H1 (cell line): ENCODE data around the gene LTBP1. TPM values are rescaled to one million over a fixed set of nuclear protein-coding genes. Genes with fewer than 3 reads are reported as not detected.

Source experiments
- CTCF ChIA-PET: fragments of 300-600 bp; sonication (Branson Sonifier 250); formaldehyde crosslinking; loops from one replicate; lab custom pipeline; 2021; ENCODE audit not compliant: partially characterized antibody; lab: Charles Lee
- POLR2A ChIA-PET: fragments of 300-600 bp; sonication (Branson Sonifier 250); formaldehyde crosslinking; loops from one replicate; lab custom pipeline; 2021; ENCODE audit warnings: inconsistent platforms; ENCODE audit not compliant: partially characterized antibody; lab: Charles Lee
- DNase-seq, 2 experiments: peaks; one replicate each; pipeline versions ENCODE4 v3.0.0 to v3.0.0-alpha.2; 2010 to 2022; ENCODE audit warnings: low spot score in 2 of 2, low read depth in 1 of 2, mixed read lengths in 1 of 2
- FAIRE-seq: peaks from 2 replicates; lab custom pipeline; 2011; peaks lifted over from hg19 to GRCh38; lab: Jason Lieb, UNC
- H2AFZ ChIP-seq: 2 replicates; pipeline ENCODE4 v1.8.1; 2012; ENCODE audit warnings: low read length, inconsistent platforms
- H2AK5ac ChIP-seq: 2 replicates; pipeline ENCODE4 v1.6.1; 2013; ENCODE audit warnings: low read depth, low read length
- H2BK120ac ChIP-seq: replicated peaks from 2 replicates; pipeline ENCODE3; 2013; ENCODE audit warnings: low read depth, low read length, inconsistent platforms
- H2BK12ac ChIP-seq: 2 replicates; pipeline ENCODE4 v1.6.1; 2013; ENCODE audit warnings: low read depth, low read length
- H2BK15ac ChIP-seq: 2 replicates; pipeline ENCODE4 v1.6.1; 2013; ENCODE audit warnings: low read length
- H2BK20ac ChIP-seq: 2 replicates; pipeline ENCODE4 v1.6.1; 2013; ENCODE audit warnings: low read length
- H2BK5ac ChIP-seq: 2 replicates; pipeline ENCODE4 v1.6.1; 2013; ENCODE audit warnings: low read depth, low read length
- H3K14ac ChIP-seq: 2 replicates; pipeline ENCODE4 v1.6.1; 2013; ENCODE audit warnings: inconsistent platforms; ENCODE audit not compliant: insufficient read length
- H3K18ac ChIP-seq: 2 replicates; pipeline ENCODE4 v1.6.1; 2013; ENCODE audit warnings: low read length; ENCODE audit errors: extremely low read depth
- H3K23ac ChIP-seq: 2 replicates; pipeline ENCODE4 v1.6.1; 2013; ENCODE audit warnings: inconsistent platforms; ENCODE audit not compliant: insufficient read length
- H3K23me2 ChIP-seq: 2 replicates; pipeline ENCODE4 v1.6.1; 2013; ENCODE audit warnings: low read depth, low read length
- H3K27ac ChIP-seq: 2 replicates; pipeline ENCODE4 v1.6.1; 2011; ENCODE audit warnings: low read depth, low read length, inconsistent platforms
- H3K27me3 ChIP-seq, 4 experiments: replicated peaks in 1 of 4; 1 replicate in 1 of 4; 2 replicates in 3 of 4; pipeline versions ENCODE4 v1.6.1 to v1.8.1; 2011 to 2013; ENCODE audit warnings: low read length in 3 of 4, mild to moderate bottlenecking in 3 of 4, inconsistent platforms in 2 of 4, mixed read lengths in 2 of 4, moderate library complexity in 1 of 4; ENCODE audit not compliant: control insufficient read depth in 3 of 4, insufficient read depth in 3 of 4; ENCODE audit errors: extremely low read depth in 1 of 4
- H3K36me3 ChIP-seq, 4 experiments: 2 replicates each; pipeline versions ENCODE4 v1.6.1 to v1.8.1; 2011 to 2013; ENCODE audit warnings: mild to moderate bottlenecking in 4 of 4, low read length in 3 of 4, moderate library complexity in 2 of 4, control low read depth in 1 of 4, inconsistent platforms in 1 of 4; ENCODE audit not compliant: insufficient read depth in 4 of 4, control insufficient read depth in 2 of 4
- H3K4ac ChIP-seq: replicated peaks from 2 replicates; pipeline ENCODE3; 2013; ENCODE audit warnings: low read length, low read depth, mixed read lengths, inconsistent platforms; ENCODE audit not compliant: insufficient read length
- H3K4me1 ChIP-seq, 4 experiments: replicated peaks in 1 of 4; 1 replicate in 1 of 4; 2 replicates in 3 of 4; pipeline versions ENCODE4 v1.6.1 to v1.8.1; 2011 to 2013; ENCODE audit warnings: low read length in 3 of 4, inconsistent platforms in 2 of 4, mixed read lengths in 1 of 4; ENCODE audit not compliant: insufficient read depth in 4 of 4, control insufficient read depth in 3 of 4
- H3K4me2 ChIP-seq, 2 experiments: 2 replicates each; pipeline versions ENCODE4 v1.6.1 to v1.8.1; 2011 to 2013; ENCODE audit warnings: low read depth in 2 of 2, low read length in 2 of 2, control low read depth in 1 of 2, inconsistent platforms in 1 of 2, mild to moderate bottlenecking in 1 of 2; ENCODE audit not compliant: insufficient read depth in 1 of 2
- H3K4me3 ChIP-seq, 4 experiments: fragments of 200-600, 300-600 bp in 1 of 4; sonication (generic), shearing (Covaris generic), sonication (Bioruptor Twin) in 1 of 4; 2 replicates each; pipeline versions ENCODE4 v1.5.1 to v1.8.1; 2011 to 2016; ENCODE audit warnings: low read length in 4 of 4, low read depth in 3 of 4, control low read depth in 2 of 4, inconsistent platforms in 2 of 4, mild to moderate bottlenecking in 2 of 4, mixed read lengths in 1 of 4, moderate library complexity in 1 of 4; ENCODE audit not compliant: insufficient read depth in 2 of 4; ENCODE audit errors: extremely low read depth in 1 of 4
- H3K56ac ChIP-seq: replicated peaks from 2 replicates; pipeline ENCODE3; 2013; ENCODE audit warnings: low read depth, mild to moderate bottlenecking, mixed read lengths, low read length, inconsistent platforms; ENCODE audit not compliant: insufficient read length
- H3K79me1 ChIP-seq: 2 replicates; pipeline ENCODE4 v1.6.1; 2013; ENCODE audit warnings: low read depth, low read length, control low read depth
- H3K79me2 ChIP-seq, 2 experiments: 2 replicates each; pipeline versions ENCODE4 v1.6.1 to v1.8.1; 2012 to 2013; ENCODE audit warnings: low read length in 2 of 2, mild to moderate bottlenecking in 2 of 2, inconsistent platforms in 1 of 2; ENCODE audit not compliant: insufficient read depth in 2 of 2, control insufficient read depth in 1 of 2
- H3K9ac ChIP-seq, 4 experiments: replicated peaks in 1 of 4; 1 replicate in 1 of 4; 2 replicates in 3 of 4; pipeline versions ENCODE4 v1.6.1 to v1.8.1; 2011 to 2013; ENCODE audit warnings: low read depth in 3 of 4, low read length in 3 of 4, control low read depth in 2 of 4, mild to moderate bottlenecking in 2 of 4, moderate library complexity in 2 of 4, inconsistent platforms in 1 of 4; ENCODE audit errors: extremely low read depth in 1 of 4
- H3K9me3 ChIP-seq, 2 experiments: 2 replicates each; pipeline versions ENCODE4 v1.6.1 to v1.8.1; 2012 to 2013; ENCODE audit warnings: mild to moderate bottlenecking in 2 of 2, moderate library complexity in 2 of 2, control low read depth in 1 of 2, inconsistent platforms in 1 of 2, low read depth in 1 of 2, low read length in 1 of 2, mixed read lengths in 1 of 2; ENCODE audit not compliant: insufficient read depth in 2 of 2
- H4K20me1 ChIP-seq, 2 experiments: replicated peaks in 1 of 2; 2 replicates each; pipeline versions ENCODE3 to v1.8.1; 2011 to 2013; ENCODE audit warnings: inconsistent platforms in 2 of 2, low read length in 2 of 2, mild to moderate bottlenecking in 1 of 2; ENCODE audit not compliant: insufficient read depth in 2 of 2, control insufficient read depth in 1 of 2
- H4K5ac ChIP-seq: 2 replicates; pipeline ENCODE4 v1.6.1; 2013; ENCODE audit warnings: low read length, low read depth, mixed read lengths, inconsistent platforms; ENCODE audit not compliant: insufficient read length
- H4K8ac ChIP-seq: 2 replicates; pipeline ENCODE4 v1.8.0; 2013; ENCODE audit warnings: mild to moderate bottlenecking, moderate library complexity, low read length, inconsistent platforms; ENCODE audit not compliant: insufficient read depth; ENCODE audit errors: extremely low read depth
- H4K91ac ChIP-seq: replicated peaks from 2 replicates; pipeline ENCODE3; 2013; ENCODE audit warnings: low read length, mixed read lengths, inconsistent platforms; ENCODE audit not compliant: insufficient read length
- CHD2 ChIP-seq: IDR thresholded peaks from 2 replicates; pipeline ENCODE4 v1.6.1; 2012; ENCODE audit warnings: low read length, improper control_type of control experiment
- GTF2F1 ChIP-seq: IDR thresholded peaks from 2 replicates; pipeline ENCODE4 v1.6.1; 2012; ENCODE audit warnings: low read depth, low read length, improper control_type of control experiment, borderline replicate concordance
- RAD21 ChIP-seq, 2 experiments: IDR thresholded peaks in 1 of 2; conservative IDR thresholded peaks in 1 of 2; 2 replicates each; pipeline ENCODE4 v1.6.1; 2011; ENCODE audit warnings: low read depth in 2 of 2, low read length in 2 of 2, improper control_type of control experiment in 1 of 2, inconsistent platforms in 1 of 2, mild to moderate bottlenecking in 1 of 2, moderate library complexity in 1 of 2
- RBBP5 ChIP-seq: IDR thresholded peaks from 2 replicates; pipeline ENCODE4 v1.7.1; 2012; ENCODE audit warnings: low read depth, mild to moderate bottlenecking, inconsistent platforms, low read length, moderate library complexity, borderline replicate concordance
- RXRA ChIP-seq: IDR thresholded peaks from 2 replicates; pipeline ENCODE4 v1.6.1; 2011; ENCODE audit warnings: low read depth, mild to moderate bottlenecking, low read length, moderate library complexity; ENCODE audit not compliant: insufficient read depth
- SIN3A ChIP-seq, 2 experiments: IDR thresholded peaks in 1 of 2; conservative IDR thresholded peaks in 1 of 2; 2 replicates each; pipeline ENCODE4 v1.6.1; 2011 to 2012; ENCODE audit warnings: low read length in 2 of 2, improper control_type of control experiment in 1 of 2, low read depth in 1 of 2, mild to moderate bottlenecking in 1 of 2
- SIRT6 ChIP-seq: IDR thresholded peaks from one replicate; pipeline ENCODE4 v1.7.1; 2012; ENCODE audit warnings: low read length, inconsistent platforms
- SP2 ChIP-seq: IDR thresholded peaks from 2 replicates; pipeline ENCODE4 v1.6.1; 2012; ENCODE audit warnings: mild to moderate bottlenecking, low read length, inconsistent platforms
- SRF ChIP-seq: IDR thresholded peaks from 2 replicates; pipeline ENCODE4 v1.6.1; 2011; ENCODE audit warnings: mild to moderate bottlenecking, low read depth, low read length, moderate library complexity
- SUZ12 ChIP-seq: fragments of 200-600 bp; sonication (generic); IDR thresholded peaks from 2 replicates; pipeline ENCODE4 v1.6.1; 2012; ENCODE audit warnings: mild to moderate bottlenecking, inconsistent platforms, low read length, moderate library complexity, mixed read lengths
- YY1 ChIP-seq: IDR thresholded peaks from 2 replicates; pipeline ENCODE4 v1.6.1; 2011; ENCODE audit warnings: low read depth, mild to moderate bottlenecking, low read length
- WGBS, 2 experiments: shearing (Covaris generic) in 1 of 2; methylation state at CpG; one replicate each; pipeline versions ENCODE4 v1.1.6 to v1.1.7; 2013 to 2015; ENCODE audit warnings: low lambda C conversion rate in 2 of 2, mixed read lengths in 2 of 2, inconsistent platforms in 1 of 2, low coverage in 1 of 2, missing lambda C conversion rate in 1 of 2; ENCODE audit not compliant: insufficient replicate concordance in 2 of 2, insufficient coverage in 1 of 2, insufficient read length in 1 of 2; ENCODE audit errors: extremely low coverage in 1 of 2, missing lambda C conversion rate in 1 of 2; 5-methylcytosine and 5-hydroxymethylcytosine counted together
- polyA plus RNA-seq, 7 experiments: library from polyadenylated mRNA; depleted of rRNA in 3 of 7; stranded (reverse) in 5 of 7; unstranded in 2 of 7; fragments of >200 nt in 5 of 7; fragments of 200-250 nt in 2 of 7; gene quantifications; 1 replicate in 5 of 7; 2 replicates in 1 of 7; 4 replicates in 1 of 7; pipeline versions ENCODE4 v1.2.1 to v1.2.3, GENCODE V29; 2011 to 2013; ENCODE audit warnings: missing spikeins in 2 of 7, mixed read lengths in 2 of 7
- total RNA-seq: library from RNA; stranded (reverse); fragmentation: NEBNext Ultra II Directional; extraction: Animal tissue kit (Norgen Biotek cat#: 25700); gene quantifications from 2 replicates; pipeline ENCODE4 v1.2.1, GENCODE V29; 2021

Gene LTBP1
- total and polyA plus RNA-seq, 2 of the 8 experiments (the other 6 are each of a cell fraction or from before 2014, with no cell fraction given) = 15.4 to 24.7 TPM

GRCh38 chr2:33344230-33344629, 397.5 kb downstream of the LTBP1 start:
- Histone ChIP-seq H3K18ac (no peak overlapping the region), H3K9me3 (no peaks in the 10 kb centered on the region), H3K27me3 (no peaks in the 10 kb centered on the region), H2AK5ac (no peak overlapping the region), H3K4ac (no peak overlapping the region), H3K14ac (no peak overlapping the region), H4K91ac (no peak overlapping the region), H2BK20ac (no peak overlapping the region), H3K4me3 (no peak overlapping the region), H2BK5ac (no peak overlapping the region), H3K36me3 (no peaks in the 10 kb centered on the region), H3K23ac (no peak overlapping the region), H3K4me1 (no peaks in the 10 kb centered on the region), H3K79me2 (no peaks in the 10 kb centered on the region), H2BK15ac (no peak overlapping the region), H2BK120ac (no peak overlapping the region), H3K56ac (no peak overlapping the region), H4K8ac (no peak overlapping the region), H4K20me1 (no peaks in the 10 kb centered on the region), H3K9ac (no peak overlapping the region), H2BK12ac (no peak overlapping the region)
- no peak for DNase-seq
- POLR2A ChIA-PET = no interaction called here
- 89% methylated on average over 3 of the region's 3 CpGs; no CpG with 5 or more reads in 1 of the 2 experiments for WGBS, 2 experiments
- TF ChIP-seq SRF (no peak), RXRA (no peak), SP2 (no peak), CHD2 (no peak), RBBP5 (no peak), SUZ12 (no peak), YY1 (no peak), SIRT6 (no peak), RAD21 (IDR thresholded peaks at IDR 0.05 in 1 of 2, conservative IDR thresholded peaks at IDR 0.05 in 1 of 2; ENCODE audit: low read depth in 2 of 2, low read length in 2 of 2) (no peak), SIN3A (conservative IDR thresholded peaks at IDR 0.05 in 1 of 2, IDR thresholded peaks at IDR 0.05 in 1 of 2; ENCODE audit: low read depth in 1 of 2, low read length in 2 of 2) (no peak), GTF2F1 (no peak)
- TF ChIP-seq, all 59 proteins: peak for 0
- Histone ChIP-seq H3K79me1 (no peaks in the 10 kb centered on the region), H2AFZ (no peak overlapping the region), H4K5ac (no peak overlapping the region), H3K23me2 (no peaks in the 10 kb centered on the region), H3K4me2 (no peak overlapping the region), H3K27ac (no peak overlapping the region)
- CTCF ChIA-PET = no interaction called here
- FAIRE-seq = no peak
